HG03064 (cell line): ENCODE data around the gene TMEM242.

Experiments
- ATAC-seq: cut with Tn5 transposase; IDR thresholded peaks from one replicate; pipeline ENCODE4 v1.9.1; 2021; ENCODE audit warnings: low read depth; ENCODE audit not compliant: unreplicated experiment

TMEM242 gene

DNA sequence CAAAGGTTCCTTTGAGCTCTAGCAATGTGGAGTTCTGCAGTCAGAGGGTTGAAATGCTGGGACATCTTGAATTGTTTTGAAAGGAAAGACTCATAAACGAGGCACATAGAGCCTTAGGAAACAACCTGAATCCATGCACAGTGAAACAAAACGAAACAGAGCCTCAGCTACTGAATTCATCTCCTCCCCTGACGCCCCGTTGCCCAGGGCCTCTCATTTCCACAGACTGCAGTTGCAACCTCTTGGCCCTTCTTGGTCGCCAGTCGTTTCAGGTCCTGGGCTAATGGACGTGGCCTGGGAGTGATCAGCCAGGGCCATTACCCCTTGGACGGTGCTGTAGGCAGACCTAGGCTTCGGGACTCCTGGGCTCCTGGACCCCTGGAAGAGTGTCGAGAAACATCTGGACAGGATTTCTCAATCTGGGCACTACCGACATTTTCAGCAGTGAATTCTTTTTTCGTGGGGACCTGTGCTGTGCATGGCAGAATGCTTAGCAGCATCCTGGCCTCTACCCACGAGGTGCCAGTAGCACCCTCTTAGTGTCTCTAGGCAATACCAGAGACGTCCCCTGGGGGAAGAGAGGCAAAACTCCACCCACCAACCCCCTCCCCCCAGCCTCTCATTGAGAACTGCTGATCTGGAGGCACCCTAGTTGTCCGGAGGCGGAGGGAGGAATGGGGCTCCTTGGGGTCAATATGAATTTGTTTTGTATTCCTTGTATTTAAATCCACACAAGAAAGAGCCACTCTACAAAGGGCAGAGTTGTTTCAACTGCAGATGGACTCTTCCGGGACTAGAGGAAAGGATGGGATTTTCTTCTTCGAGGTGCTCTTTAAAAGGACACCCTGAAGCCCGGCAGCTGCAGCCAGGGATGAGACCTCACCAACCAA, 50.2 kb downstream of the TMEM242 start:
- no peak for ATAC-seq

DNA sequence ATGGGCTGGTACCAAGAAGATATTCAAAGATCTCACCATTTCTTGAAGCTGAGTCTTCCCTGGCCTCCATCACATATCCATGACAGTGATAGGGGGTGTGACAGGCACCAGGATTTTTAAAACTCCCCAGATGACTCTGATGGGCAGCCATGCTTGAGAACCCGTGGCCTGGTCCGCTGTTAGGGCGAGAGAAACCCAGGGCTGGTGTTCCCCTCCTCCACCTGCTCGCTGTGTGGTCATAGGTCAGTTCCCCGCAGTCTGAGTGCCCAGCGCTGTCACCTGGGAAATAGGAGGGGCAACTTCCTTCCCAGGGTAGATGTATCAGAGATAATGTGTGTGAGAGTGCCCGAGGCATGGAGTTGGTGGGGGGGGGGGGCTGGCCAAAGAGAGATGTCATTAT, 50.9 kb downstream of the TMEM242 start:
- no peak for ATAC-seq

DNA sequence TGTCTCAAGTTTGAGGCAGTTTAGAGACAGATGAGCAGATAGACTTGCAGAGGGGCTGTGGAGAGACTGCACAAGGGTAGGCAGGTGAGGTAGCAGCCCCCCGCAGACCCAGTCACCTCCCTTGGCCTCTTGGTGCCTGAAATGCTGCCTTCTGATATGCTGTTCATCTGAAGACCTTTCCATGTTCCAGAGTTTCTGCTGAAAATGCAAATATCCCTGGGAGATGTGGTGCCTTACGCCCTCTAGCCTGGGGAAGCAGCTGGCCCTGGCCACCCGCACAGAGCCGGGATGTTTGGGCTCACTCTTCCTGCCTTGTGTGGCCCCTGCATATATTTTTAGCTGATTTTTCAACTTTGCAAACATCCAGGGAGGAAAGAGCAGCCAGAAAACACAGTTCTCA, 51.4 kb downstream of the TMEM242 start:
- no peak for ATAC-seq

DNA sequence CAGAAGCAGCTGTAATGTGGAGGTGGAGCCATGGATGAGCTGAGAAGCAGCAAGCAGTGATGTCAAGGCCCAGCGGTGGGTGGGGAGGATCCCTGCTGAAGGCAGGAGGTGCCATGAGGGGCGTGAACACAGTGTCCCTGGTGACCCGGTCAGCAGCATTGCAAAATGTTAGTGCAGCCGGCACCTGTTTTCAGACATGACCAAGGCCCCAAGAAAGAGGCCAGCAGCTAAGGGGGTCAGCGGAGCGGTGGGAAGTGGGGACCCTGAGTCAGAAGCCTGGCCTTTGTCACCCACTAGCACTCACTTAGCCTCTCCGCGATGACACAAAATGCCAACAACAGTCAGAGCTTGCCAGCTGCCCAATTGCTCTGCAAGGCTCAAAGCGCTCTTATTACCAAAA, 51.9 kb downstream of the TMEM242 start:
- ATAC-seq, result no peak

GRCh38 chr6:157270916-157271315, 52.4 kb downstream of the TMEM242 start:
- no peak for ATAC-seq

GRCh38 chr6:157270308-157270707, 53.0 kb downstream of the TMEM242 start:
- ATAC-seq, result no peak

DNA sequence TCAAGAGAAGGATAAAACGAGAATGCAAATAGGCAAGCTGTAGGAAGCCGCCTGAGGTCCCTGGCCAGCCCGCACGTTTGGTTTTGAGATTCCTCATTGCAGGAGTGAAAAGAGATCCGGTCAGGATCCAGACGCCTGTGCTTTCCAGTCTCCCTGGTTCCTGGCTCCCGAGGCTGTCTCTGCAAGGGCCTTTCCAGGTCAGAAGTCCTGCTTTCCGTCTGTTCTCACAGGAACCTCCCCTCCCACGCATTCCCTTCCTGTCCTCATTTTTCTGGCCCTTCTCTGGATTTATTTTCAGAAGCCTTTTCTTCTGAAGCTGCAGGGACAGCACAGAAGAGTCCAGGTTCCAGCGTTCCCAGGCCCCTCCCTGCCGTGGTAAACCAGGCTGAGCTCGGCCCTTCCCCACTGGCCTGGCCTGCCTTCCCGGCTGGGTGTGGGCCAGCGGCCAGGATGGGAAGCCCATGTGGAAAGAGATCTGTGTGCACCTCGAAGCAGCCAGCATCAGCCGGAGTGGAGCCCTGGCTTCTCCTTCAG, 54.0 kb downstream of the TMEM242 start:
- ATAC-seq, result no peak

- no peak for ATAC-seq
These were observed 54.5 kb downstream of the TMEM242 start for GRCh38 chr6:157268835-157269234.

DNA sequence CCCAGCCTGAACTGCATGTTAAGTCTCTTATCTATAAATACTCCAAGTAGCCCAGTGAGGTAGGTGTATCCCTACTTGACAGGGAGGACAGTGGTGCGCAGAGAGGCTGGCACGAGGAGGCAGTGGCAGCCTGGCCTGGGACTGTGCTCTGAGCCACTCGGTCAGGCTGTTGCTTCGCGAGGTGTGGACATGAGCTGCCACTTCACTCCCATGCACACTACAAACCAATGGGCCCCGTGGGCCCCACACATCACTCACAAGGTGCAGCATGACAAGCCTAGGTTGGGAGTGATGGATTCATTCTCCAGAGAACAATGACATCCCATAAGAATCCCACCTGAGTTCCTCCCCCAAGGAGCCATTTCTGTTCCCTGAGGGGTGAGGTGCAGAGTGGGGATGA, 54.9 kb downstream of the TMEM242 start:
- ATAC-seq, result no peak

DNA sequence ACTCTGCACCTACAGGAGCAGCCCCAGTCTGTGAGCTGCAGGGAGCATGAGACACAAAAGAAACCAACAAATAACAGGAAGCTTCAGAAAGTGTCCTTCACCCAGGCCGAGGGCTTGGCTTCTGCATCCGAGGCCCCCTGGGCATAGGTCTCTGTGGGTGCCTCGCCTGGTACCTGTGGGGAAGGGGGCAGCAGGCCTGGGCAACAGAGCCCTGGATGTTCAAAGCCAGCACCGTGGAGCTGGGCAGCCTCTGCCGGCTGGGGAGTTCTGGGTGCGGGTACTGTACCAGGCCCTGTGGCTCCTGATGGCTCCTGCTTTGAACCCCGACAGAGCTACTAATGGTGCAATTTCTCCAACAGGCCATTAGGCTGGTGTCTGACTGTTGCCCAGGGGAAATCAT, 55.7 kb downstream of the TMEM242 start:
- no peak for ATAC-seq

GRCh38 chr6:157267109-157267611, 56.2 kb downstream of the TMEM242 start:
- ATAC-seq, result no peak

- no peak for ATAC-seq
These were observed 56.8 kb downstream of the TMEM242 start for GRCh38 chr6:157266274-157267101.

DNA sequence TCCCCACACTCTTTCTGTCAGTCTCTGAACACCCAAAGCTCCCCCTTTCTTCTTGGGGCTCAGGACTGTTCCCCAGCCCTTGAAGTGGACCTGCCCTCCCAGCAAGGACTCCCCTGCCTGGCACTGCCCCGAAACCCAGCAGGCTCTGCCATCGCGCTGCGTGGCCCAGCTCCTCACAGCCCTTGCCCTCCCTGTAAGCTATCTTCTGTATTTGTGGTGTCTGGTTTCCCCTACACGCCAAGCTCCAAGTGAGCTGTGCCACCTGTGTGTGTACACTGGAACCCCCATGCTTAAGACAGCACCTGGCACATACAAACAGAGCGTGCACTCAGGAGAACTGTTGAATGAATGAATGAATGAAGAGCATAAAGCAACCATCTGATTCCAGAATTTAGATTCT, 57.7 kb downstream of the TMEM242 start:
- no peak for ATAC-seq

- ATAC-seq, result no peak
These were observed 58.1 kb downstream of the TMEM242 start for GRCh38 chr6:157265186-157265585.

GRCh38 chr6:157264701-157265100, 58.6 kb downstream of the TMEM242 start:
- ATAC-seq, result no peak

DNA sequence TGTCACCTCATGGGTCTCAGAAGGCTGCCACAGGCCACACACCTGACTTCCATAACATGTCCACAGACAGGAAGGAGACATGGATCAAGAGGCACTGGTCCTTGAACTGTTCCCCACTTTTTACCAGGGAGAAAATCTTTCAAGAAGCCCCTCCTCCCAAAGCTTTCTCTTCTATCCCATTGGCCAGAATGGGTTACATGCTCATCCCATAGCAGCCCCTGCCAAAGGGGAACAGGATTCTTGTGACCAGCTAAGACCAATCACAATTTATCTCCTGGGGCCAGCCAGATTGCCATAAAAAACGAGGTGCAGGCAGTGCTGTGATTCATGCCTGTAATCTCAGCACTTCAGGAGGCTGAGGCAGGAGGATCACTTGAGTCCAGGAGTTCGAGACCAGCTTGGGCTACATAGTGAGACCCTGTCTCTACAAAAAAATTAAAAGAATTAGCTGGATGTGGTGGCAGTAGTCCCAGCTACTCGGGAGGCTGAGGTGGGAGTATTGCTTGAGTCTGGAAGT, 59.4 kb downstream of the TMEM242 start:
- ATAC-seq, result no peak

- ATAC-seq, result no peak
These were observed 60.2 kb downstream of the TMEM242 start for GRCh38 chr6:157263146-157263545.

DNA sequence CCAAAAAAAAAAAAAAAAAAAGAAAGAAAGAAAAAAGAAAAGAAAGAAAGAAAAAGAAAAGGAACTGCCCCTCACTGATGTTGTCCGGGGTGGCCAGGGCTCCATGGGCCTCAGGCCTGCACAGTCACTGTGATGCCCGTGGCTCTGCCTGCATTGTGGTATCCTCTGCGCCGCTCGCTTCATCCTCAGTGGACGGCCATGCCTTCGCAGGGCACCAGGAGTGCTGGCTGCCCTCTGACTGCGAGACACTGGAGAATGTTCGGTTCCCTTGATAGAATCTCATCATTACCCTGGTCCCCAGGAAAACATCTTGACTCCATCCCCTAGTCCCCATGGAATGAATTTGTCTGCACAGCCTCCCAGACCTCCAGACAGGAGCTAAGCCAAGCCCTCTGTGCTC, 61.7 kb downstream of the TMEM242 start:
- ATAC-seq, result no peak

DNA sequence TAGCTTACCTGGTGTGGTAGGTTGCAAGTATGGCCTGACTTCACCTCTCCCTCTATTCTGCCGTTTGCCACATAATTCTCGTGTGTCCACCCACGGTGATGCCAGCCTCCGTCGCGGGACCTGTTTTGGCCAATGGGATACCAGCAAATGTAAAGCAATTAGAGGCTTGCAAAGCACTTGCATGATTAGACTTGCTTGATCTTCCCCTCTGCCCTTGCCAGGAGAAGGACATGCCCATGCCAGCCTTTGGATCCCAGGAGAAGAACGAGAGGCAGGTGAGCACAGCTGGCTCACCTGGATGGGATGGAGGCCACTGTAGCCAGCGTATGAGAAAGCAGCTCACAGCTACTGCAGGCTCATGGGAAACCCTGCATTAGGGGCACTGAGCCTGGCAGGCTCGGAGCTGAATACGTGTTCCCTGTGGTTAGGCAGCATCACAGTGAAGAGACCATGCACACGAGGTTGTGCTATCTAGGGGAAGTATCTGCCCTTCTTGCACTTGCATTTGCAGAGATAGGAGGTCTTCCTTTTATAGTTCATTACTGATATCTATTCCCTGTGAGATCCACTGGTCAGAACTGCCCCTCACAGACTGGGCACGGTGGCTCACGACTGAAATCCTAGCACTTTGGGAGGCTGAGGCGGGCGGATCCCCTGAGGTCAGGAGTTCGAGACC, 62.4 kb downstream of the TMEM242 start:
- no peak for ATAC-seq

DNA sequence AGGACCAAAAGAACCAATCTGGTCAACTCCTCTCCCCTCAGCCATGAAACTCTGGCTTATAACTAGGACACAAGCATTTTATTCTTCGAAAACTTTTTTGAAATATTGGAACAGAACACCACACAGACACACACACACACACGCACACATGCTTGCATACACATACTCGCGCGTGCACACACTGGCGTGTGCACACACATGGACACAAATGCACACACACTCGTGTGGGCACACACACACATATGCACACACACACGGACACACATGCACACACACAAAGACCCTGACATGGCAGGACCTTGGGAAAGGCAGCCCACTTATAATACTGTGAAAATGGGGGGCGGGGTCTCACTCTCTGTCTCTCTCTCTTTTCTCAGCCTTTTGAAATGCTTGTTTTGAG, 63.9 kb downstream of the TMEM242 start:
- no peak for ATAC-seq
